GM21360 (cell line): Measurements from ENCODE around the gene SUPV3L1.
"Not testable (repeated sequence)": the region's sequence is repeated elsewhere in the genome, so short reads cannot be mapped to it uniquely, and the experiment has no call there.

Source experiments
- ATAC-seq: cut with Tn5 transposase; IDR thresholded peaks from one replicate; pipeline ENCODE4 v1.9.1; 2021; ENCODE audit warnings: mild to moderate bottlenecking, moderate library complexity; ENCODE audit not compliant: unreplicated experiment

SUPV3L1 gene

DNA sequence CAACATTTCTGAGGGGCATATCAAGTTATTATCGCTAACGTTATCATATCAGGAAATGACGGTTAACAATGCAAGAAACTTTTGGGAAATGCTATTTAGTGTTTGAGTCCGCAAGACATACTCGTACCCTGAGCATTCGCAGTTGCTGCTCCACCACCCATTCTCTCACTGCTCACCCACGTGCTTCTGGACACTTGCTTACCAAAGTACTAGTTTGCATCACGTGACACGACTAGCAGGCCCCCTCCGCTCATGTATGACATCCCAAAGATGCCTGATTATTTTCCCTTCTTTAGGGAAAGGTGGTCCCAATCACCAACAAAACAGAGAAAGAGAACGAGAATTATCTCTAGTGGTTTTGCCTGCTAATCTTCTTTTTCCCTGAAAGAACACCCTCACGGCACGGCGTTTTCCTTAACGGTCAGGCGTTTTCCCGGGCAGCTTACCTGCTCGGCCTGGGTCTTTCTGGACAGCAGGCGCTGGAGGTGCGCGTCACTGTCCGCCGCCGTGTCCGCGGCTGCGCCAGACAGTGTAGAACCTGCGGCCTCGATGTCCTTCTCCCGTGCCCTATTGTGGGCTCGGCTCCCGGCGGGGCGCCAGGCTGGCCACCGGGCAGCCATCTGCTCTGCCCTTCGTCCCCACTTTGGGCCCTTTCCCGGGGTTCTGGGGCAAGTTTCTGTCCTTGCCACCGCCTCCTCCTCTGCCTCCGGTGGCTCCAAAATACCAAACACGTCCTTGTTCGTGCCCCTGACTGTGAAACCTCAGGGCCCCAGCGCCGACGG, at the start of gene SUPV3L1:
TSS of gene SUPV3L1 (plus strand) at position 492 of the 782 bp plus-strand sequence. CDS start at position 550, 58 bp downstream.
- peak; percentile 74 for ATAC-seq

DNA sequence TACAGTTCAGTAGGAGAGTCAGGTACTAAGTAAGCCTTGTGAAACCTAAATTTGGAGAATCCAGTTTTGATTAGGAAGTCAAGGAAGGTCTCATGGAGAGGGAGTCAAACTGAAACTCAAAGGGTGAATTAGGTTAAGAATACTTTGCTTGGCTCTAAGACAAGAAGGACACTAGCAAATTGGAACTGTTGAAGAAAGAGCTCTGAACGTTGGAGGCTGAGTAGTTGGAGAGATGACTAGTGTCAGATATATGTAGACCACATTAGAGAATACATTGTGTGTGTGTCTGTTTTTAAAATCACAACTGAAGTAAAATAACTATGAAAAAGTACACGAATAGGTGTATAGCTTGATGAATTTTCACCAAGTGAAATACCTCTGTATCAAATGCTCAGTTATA, 49.8 kb upstream of the SUPV3L1 start:
- no peak for ATAC-seq

DNA sequence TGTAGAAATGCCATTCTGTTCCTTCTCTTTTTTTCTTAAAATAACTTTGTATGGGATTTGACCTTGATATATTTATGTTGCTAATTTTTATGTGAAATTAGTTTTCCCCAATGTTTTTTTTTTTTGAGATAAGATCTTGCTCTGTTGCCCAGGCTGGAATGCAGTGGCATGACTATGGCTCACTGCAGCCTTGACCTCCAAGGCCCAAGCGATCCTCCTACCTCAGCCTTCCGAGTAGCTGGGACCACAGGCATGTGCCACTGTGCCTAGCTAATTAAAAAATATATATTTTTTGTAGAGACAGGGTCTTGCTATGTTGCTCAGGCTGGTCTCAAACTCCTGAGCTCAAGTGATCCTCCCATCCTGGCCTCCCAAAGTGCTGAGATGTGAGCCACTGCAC, 40.1 kb upstream of the SUPV3L1 start:
- ATAC-seq = no peak

DNA sequence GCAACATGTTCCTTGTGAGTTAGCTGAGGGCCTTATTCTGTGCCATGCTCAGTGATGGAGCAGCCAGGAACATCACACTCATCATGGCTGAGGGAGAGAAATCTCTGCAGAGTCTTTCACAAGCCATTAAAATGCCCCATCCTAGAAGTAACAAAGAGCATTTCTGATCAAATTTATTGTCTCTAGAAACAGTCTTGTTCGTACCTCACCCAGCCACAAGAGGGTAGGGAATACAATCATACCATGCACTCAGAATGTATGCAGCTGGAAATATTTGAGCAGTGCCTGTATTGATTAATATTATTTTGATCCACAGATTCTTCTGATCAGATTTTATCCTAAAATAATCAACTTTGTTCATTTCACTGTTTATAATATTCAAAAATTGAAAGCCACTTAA, 38.7 kb upstream of the SUPV3L1 start:
- ATAC-seq = no peak

DNA sequence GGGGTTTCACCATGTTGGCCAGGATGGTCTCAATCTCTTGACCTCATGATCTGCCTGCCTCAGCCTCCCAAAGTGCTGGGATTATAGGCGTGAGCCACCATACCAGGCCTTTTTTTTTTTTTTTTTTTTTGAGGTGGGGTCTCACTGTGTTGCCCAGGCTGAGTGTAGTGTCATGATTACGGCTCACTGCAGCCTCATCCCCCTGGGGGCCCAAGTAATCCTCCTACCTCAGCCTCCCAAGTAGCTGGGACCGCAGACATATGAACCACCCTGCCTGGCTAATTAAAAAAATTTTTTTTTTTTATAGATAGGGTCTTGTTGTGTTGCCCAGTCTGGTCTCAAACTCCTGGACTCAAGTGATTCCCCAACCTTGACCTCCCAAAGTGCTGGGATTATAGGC, 38.0 kb upstream of the SUPV3L1 start:
- not testable (repeated sequence) for ATAC-seq

DNA sequence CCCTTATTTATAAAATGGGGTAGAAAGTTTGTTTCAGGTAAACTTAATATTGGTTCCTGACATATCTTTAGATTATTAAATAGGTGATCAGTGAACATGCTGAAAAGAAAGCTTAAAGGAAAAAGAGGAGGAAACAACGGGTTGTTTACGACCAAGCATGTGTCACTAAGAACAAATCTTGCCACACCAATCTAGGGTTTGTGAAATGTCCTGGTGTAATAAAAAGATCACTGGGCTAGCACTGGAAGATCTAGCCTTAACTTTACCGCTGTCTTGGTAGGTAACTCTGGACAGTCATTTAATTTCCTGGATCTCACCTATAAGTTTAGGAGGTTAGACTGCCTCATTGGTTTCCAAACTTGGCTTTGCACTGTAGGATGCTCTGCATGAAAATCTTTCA, 37.1 kb upstream of the SUPV3L1 start:
- ATAC-seq = no peak

DNA sequence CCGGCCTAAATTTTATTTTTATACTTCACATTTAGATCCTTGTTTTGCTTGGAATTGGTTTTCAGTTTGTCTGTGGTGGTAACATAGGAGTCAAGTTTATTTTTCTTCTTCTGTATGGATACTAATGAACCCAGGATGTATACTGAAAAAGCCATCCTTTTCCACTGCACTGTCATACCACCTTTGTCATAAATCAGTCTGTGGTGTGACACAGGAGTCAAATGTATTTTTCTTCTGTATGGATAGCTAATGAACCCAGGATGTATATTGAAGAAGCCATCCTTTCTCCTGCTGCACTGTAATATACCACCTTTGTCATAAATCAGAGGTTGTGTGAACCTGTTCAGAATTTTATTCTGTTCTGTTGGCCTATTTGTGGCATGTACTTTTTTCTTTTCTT, 34.7 kb upstream of the SUPV3L1 start:
- no peak for ATAC-seq

DNA sequence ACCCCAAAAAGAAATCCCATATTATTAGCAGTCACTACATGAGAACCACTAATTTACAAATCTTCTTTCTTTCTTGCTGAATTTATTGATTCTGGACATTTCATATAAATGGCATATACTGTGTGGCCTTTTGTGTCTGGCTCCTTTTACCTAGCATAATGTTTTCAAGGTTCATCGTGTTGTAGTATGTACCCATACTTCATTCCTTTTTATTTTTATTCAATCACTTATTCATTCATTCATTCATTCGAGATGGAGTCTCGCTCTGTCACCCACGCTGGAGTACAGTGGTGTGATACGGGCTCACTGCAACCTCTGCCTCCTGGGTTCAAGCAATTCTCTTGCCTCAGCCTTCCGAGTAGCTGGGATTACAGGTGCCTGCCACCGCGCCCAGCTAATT, 34.2 kb upstream of the SUPV3L1 start:
- ATAC-seq = no peak

DNA sequence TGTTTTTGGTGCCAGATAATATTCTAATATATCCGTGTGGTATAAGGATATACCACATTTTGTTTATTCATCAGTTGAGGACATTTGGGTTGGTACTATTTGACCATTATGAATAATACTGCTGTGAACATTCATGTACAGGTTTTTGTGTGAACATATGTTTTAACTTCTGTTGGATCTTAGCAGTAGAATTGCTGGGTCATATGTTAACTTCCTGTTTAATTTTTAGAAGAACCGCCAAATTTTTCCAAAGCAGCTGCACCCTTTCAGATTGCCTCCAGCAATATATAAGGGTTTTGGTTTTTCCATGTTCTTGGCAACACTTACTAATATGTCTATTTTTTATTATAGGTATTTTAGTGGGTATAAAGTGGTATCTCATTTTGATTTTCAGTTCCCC, 33.3 kb upstream of the SUPV3L1 start:
- no peak for ATAC-seq

DNA sequence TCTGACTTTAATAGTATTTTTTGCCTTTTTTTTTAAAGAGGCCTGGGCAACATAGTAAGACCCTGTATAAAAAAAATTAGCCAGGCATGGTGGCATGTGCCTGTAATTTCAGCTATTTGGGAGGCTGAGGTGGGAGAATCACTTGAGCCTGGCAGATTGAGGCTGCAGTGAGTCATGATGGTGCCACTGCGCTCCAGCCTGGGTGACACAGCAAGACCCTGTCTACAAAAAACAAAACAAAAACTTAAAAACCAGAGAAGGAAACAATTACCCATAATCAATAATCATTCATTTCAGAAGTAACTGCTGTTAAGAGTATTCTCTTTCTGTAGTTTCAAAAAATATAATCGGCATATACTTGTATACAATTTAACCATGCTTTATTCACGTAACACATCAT, 28.1 kb upstream of the SUPV3L1 start:
- no peak for ATAC-seq

DNA sequence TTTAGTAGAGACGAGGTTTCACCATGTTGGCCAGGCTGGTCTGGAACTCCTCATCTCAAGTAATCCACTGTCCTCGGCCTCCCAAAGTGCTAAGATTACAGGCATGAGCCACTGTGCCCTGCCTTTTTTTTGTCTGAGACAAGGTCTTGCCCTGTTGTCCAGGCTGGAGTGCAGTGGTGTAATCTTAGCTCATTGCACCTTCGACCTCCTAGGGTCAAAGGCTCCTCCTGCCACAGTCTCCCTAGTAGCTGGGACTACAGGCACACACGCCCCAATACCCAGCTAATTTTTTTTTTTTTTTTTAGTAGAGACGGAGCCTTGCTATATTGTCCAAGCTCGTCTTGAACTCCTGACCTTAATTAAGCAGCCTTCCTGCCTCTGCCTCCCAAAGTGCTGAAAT, 26.8 kb upstream of the SUPV3L1 start:
- ATAC-seq = no peak

DNA sequence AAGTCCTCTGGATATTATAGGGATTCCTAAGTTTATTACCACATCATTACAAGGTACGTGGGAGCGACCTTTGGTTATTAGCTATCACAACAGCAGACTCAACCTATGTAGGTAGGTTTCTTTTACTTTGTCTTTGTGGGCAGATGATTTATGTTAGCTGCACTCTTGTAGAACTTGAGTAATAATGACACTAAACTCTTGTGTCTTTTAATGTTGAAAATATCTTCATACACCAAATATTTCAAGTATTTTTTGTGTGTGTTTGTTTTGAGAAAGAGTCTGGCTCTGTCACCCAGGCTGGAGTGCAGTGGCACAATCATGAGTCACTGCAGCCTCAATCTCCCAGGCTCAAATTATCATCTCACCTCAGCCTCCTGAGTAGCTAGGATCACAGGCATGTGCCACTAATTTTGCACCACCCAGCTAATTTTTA, 19.2 kb upstream of the SUPV3L1 start:
- ATAC-seq = no peak

DNA sequence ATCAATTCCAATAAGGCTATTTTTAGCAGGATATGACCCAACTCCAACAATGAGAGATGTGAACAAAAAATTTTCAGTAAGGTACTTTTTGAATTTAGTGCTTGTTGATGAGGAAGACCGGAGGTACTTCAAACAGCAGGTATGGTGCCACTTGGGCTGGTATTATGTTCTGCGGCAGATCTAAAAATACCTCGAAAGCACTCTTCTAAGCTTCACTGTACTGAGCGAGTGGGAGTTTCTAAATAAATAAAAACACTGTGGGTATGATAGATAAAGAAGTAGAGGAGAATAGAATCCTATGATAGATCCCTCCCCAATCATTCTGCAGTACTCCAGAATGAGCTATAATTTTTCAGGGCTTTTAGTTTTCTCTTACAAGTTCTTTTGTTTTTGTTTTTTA, 11.5 kb upstream of the SUPV3L1 start:
- no peak for ATAC-seq

DNA sequence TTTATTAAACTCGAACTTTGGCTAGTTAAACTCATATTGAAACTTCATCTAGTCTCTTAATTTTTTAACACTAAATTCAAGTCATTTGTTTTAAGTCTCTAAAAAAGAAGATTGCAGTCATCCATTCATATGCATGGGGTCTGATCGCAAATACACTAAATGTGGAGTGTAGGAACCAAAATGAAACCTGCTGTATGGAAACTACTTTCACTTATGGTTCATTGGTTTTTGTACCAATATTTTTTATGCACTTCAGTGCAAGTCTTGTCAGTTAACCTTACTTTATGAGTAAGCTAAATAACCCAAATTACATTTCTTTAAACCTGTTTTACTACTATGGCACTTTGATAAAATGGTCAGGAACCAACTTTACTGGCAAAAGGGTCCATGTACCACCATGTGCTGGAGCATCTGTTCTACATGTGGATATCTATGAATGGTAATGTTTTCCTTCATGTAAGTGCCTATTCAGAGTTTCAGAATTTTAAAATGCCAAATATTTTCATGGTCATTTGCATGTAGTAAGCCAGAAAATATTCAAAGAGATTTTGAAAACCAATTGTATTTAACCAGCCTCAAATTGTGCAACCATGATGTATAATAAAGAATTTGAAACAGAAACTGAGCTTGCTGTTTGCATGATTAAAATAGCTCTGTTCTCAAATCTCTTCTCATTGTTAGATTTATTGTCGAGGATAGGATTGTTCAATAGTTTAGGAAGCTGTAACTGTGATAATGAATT, 7.6 kb upstream of the SUPV3L1 start:
- no peak for ATAC-seq

DNA sequence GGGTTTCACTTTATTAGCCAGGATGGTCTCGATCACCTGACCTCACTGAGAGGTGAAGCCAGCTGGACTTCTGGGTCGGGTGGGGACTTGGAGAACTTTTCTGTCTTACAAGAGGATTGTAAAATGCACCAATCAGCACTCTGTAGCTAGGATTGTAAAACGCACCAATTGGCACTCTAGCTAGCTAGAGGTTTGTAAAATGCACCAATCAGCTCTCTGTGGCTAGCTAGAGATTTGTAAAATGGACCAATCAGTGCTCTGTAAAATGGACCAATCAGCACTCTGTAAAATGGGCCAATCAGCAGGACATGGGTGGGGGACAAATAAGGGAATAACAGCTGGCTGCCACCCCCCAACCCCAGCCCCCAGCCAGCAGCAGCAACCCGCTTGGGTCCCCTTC, 4.7 kb upstream of the SUPV3L1 start:
- not testable (repeated sequence) for ATAC-seq

DNA sequence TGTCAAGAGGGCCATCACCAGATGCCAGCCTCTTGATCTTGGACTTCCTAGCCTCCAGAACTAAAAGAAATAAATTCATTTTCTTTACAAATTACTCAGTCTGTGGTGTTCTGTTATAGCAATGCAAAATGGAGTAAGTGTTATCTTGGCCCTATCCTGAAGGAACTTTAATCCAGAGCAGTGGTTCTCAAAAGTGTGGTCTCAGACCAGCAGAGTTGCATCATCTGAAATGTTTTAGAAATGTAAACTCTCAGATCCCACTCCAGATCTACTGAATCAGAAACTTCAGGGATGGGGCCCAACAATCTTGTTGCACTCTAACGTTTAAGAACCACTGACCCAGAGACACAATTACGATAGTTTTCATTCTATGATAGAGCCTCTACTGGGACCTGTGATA, 3.2 kb upstream of the SUPV3L1 start:
- no peak for ATAC-seq

DNA sequence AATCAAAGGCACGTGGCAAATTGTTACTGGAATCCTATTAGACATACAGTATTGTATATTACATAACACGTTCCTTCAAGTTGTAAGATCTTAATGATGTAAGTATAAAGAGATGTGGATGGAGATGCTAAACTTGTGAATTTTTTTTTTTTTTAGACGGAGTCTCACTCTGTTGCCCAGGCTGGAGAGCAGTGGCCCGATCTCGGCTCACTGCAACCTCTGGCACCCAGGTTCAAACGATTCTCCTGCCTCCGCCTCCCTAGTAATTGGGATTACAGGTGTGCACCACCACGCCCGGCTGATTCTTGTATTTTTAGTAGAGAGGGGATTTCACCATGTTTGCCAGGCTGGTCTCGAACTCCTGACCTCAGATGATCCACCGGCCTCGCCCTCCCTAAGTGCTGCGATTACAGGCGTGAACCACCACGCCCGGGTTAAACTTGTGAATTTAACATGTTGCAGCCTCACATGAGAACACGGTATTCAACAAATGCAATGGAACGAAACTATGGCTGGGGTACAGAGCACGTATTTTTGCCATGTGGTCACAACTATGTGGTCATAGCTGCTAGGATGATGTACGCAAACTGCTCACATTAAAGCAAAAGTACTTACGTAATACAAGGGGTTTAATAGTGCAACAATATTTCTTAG, 818 bp upstream of the SUPV3L1 start:
- peak; percentile 22 for ATAC-seq

DNA sequence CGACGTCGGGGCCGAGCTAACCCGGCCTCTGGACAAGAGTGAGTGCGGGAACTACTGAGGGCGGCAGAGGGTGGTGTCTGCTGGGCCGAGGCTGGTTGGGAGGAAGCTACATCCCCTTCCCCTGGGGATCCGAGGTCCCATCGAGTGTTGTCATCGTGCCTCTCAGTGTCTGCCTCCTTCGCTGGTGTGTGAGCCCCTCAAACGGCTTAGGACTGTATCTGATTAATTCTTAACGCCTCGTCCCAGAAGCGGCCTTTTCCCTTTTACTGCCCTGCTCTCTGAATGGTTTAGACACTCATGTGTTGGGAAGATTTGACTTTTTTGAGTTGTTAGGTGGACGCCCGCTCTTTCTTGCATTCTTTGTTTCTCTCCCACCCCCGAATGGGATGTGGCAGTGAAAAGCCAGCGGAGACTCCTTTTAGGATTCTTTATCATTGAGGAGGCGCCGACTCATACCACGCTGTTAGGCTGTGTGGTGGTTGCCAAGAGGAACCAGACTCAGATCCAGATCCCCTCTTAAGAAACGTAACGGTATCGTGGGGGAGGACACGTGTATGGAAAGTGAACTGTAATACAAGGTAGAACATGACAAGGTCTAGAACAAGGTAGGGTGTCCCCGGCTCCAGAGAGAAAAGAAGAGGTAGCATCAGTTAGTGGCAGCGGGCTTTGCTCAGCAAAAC, 631 bp downstream of the SUPV3L1 start:
- ATAC-seq = peak; percentile 31

DNA sequence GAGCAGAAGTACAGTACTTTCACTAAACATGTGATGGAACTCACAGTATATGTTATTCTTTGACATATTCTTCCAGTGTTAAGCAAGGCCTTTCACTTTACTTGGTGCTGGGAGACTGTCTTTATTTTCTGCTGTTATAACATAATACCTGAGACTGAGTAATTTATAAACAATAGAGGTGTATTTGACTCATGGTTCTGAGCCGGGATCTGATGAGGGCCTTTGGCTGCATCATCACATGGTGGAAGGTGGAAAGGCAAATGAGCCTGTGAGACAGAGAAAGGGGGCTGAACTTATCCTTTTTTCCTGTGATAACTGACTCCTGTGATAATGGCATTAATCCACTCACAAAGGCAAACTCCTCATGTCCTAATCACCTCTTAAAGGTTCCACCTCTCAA, 1.4 kb downstream of the SUPV3L1 start:
- ATAC-seq = no peak

DNA sequence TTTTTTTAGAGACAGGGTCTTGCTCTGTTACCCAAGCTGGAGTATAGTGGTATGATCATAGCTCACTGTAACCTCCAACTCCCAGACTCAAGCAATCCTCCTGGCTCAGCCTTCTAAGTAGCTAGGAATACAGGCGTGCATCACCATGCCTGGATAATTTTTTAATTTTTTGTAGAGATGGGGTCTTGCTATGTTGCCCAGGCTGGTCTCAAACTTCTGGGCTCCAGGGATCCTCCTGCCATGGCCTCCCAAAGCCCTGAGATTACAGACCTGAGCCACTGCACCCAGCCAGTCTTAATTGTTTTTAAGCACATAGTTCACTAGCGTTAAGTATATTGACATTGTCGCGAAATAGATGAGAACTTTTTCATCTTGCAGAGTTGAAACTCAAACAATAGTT, 2.0 kb downstream of the SUPV3L1 start:
- ATAC-seq = no peak

DNA sequence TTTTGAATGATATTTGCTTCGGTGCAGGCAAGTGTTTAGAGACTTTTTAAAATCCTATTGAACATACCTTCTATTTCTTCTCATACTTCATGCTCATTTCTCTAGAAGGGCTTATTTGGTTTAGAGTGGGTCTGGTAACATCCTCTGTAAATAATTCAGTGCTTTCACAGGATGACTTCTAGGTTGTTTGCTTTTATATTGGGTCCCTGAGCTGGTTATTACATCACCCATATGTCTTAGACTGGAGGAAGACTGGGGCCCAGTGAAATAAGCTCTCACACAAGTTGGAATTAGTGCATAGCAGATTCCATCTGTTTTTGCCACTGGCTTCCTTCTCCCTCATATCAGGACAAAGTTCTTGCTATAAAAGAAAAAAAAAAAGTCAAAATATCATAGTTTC, 6.5 kb downstream of the SUPV3L1 start:
- ATAC-seq = no peak
